IPS DF 6.9 (cell line): ENCODE data around the gene CD37.
"Not testable (repeated sequence)": the region's sequence is repeated elsewhere in the genome, so short reads cannot be mapped to it uniquely, and the experiment has no call there.

Experiments used
- DNase-seq: peaks from one replicate; pipeline ENCODE4 v3.0.0-alpha.2; 2013; ENCODE audit warnings: low read depth, low spot score
- H3K27ac ChIP-seq: one replicate; pipeline ENCODE4 v1.5.1; 2013; ENCODE audit warnings: low read length, control low read depth
- H3K27me3 ChIP-seq: 2 replicates; pipeline ENCODE4 v1.6.1; 2013; ENCODE audit warnings: mild to moderate bottlenecking, low read length; ENCODE audit not compliant: control insufficient read depth, insufficient read depth
- H3K36me3 ChIP-seq: 2 replicates; pipeline ENCODE4 v1.6.1; 2013; ENCODE audit warnings: low read length; ENCODE audit not compliant: control insufficient read depth, insufficient read depth
- H3K4me1 ChIP-seq: 2 replicates; pipeline ENCODE4 v1.6.1; 2013; ENCODE audit warnings: low read length; ENCODE audit not compliant: control insufficient read depth, insufficient read depth
- H3K4me3 ChIP-seq: 2 replicates; pipeline ENCODE4 v1.5.1; 2013; ENCODE audit warnings: mild to moderate bottlenecking, low read length
- H3K9me3 ChIP-seq: 2 replicates; pipeline ENCODE4 v1.6.1; 2013; ENCODE audit warnings: low read length, inconsistent platforms; ENCODE audit not compliant: control insufficient read depth, insufficient read depth
- WGBS: extraction: QIAGEN DNeasy Blood & Tissue Kit; methylation state at CpG from one replicate; pipeline ENCODE4 v1.1.7; 2013; ENCODE audit warnings: mixed read lengths, missing lambda C conversion rate; ENCODE audit not compliant: insufficient read length, insufficient coverage; 5-methylcytosine and 5-hydroxymethylcytosine counted together

Gene CD37

GRCh38 chr19:49301866-49302252, 33.3 kb upstream of the CD37 start:
- no peak overlapping the region for H3K27ac ChIP-seq
- WGBS, result no CpG with 5 or more reads among the region's 5 CpGs

GRCh38 chr19:49306734-49307133, 28.5 kb upstream of the CD37 start:
- no CpG with 5 or more reads among the region's 7 CpGs for WGBS
- not testable (repeated sequence) for H3K27ac ChIP-seq, H3K36me3 ChIP-seq, H3K27me3 ChIP-seq, DNase-seq, H3K4me3 ChIP-seq, H3K4me1 ChIP-seq, H3K9me3 ChIP-seq

More at GRCh38 chr19:49301866-49302252, 33.3 kb upstream of the CD37 start:
- H3K4me3 ChIP-seq, result no peak overlapping the region
- H3K9me3 ChIP-seq, result no peaks in the 10 kb centered on the region
- no peaks in the 10 kb centered on the region for H3K27me3 ChIP-seq
- DNase-seq, result no peak
- H3K36me3 ChIP-seq, result no peaks in the 10 kb centered on the region
- H3K4me1 ChIP-seq, result no peaks in the 10 kb centered on the region

- DNase-seq, result no peak
- no peaks in the 10 kb centered on the region for H3K4me1 ChIP-seq
- no peaks in the 10 kb centered on the region for H3K27me3 ChIP-seq
- no peak overlapping the region for H3K4me3 ChIP-seq
- no CpG with 5 or more reads among the region's 6 CpGs for WGBS
- no peaks in the 10 kb centered on the region for H3K9me3 ChIP-seq
- H3K36me3 ChIP-seq, result no peaks in the 10 kb centered on the region
- no peak overlapping the region for H3K27ac ChIP-seq
Measured at GRCh38 chr19:49309087-49309486, 26.1 kb upstream of the CD37 start.

GRCh38 chr19:49315111-49315510, 20.1 kb upstream of the CD37 start:
- no peak for DNase-seq
- no peaks in the 10 kb centered on the region for H3K4me1 ChIP-seq
- no CpG with 5 or more reads among the region's 1 CpG for WGBS
- no peaks in the 10 kb centered on the region for H3K36me3 ChIP-seq
- H3K9me3 ChIP-seq, result no peaks in the 10 kb centered on the region; the same call in 1 of the 2 replicates
- no peak overlapping the region for H3K27ac ChIP-seq
- no peak overlapping the region for H3K4me3 ChIP-seq
- H3K27me3 ChIP-seq, result no peaks in the 10 kb centered on the region

- Histone ChIP-seq H3K9me3 (no peaks in the 10 kb centered on the region; the same call in 1 of the 2 replicates), H3K4me1 (no peaks in the 10 kb centered on the region), H3K36me3 (no peaks in the 10 kb centered on the region), H3K27me3 (no peaks in the 10 kb centered on the region), H3K4me3 (no peak overlapping the region), H3K27ac (no peak overlapping the region)
- no peak for DNase-seq
Measured at GRCh38 chr19:49316284-49316683, 18.9 kb upstream of the CD37 start.

GRCh38 chr19:49318296-49318695, 16.9 kb upstream of the CD37 start:
- no peak overlapping the region for H3K4me3 ChIP-seq
- no peaks in the 10 kb centered on the region for H3K27me3 ChIP-seq
- no peaks in the 10 kb centered on the region for H3K4me1 ChIP-seq
- no peaks in the 10 kb centered on the region for H3K36me3 ChIP-seq
- no peak for DNase-seq
- no peaks in the 10 kb centered on the region; the same call in 1 of the 2 replicates for H3K9me3 ChIP-seq
- H3K27ac ChIP-seq, result no peak overlapping the region

- H3K27me3 ChIP-seq, result no peaks in the 10 kb centered on the region
- no peaks in the 10 kb centered on the region for H3K4me1 ChIP-seq
- H3K27ac ChIP-seq, result no peak within 1 kb of the TSS
- no peaks in the 10 kb centered on the region for H3K9me3 ChIP-seq
- whole genome bisulfite sequencing, result no CpG with 5 or more reads among the region's 38 CpGs
- no peak within 1 kb of the TSS for H3K4me3 ChIP-seq
- no peak for DNase-seq
- no peaks in the 10 kb centered on the region for H3K36me3 ChIP-seq
Measured at GRCh38 chr19:49324801-49325576, 10.2 kb upstream of the CD37 start, which contains the start of gene SLC6A16. SLC6A16 (minus strand) TSS chr19:49325191; CDS start chr19:49311347, 13,844 bp downstream.

- not testable (repeated sequence) for H3K4me3 ChIP-seq, H3K4me1 ChIP-seq, H3K27me3 ChIP-seq, H3K36me3 ChIP-seq, H3K9me3 ChIP-seq, DNase-seq, H3K27ac ChIP-seq
- WGBS, result no CpG with 5 or more reads among the region's 13 CpGs
Measured at GRCh38 chr19:49325756-49326155, 9.4 kb upstream of the CD37 start.

- Histone ChIP-seq H3K27me3 (no peaks in the 10 kb centered on the region), H3K36me3 (no peaks in the 10 kb centered on the region), H3K4me3 (no peak overlapping the region), H3K9me3 (no peaks in the 10 kb centered on the region), H3K27ac (no peak overlapping the region), H3K4me1 (no peaks in the 10 kb centered on the region)
- no CpG with 5 or more reads among the region's 3 CpGs for WGBS
- no peak for DNase-seq
Measured at GRCh38 chr19:49326165-49326704, 9.0 kb upstream of the CD37 start.

GRCh38 chr19:49327878-49328544, 7.2 kb upstream of the CD37 start:
- WGBS, result no CpG with 5 or more reads among the region's 2 CpGs
- no peak for DNase-seq
- Histone ChIP-seq H3K4me3 (no peak overlapping the region), H3K9me3 (no peaks in the 10 kb centered on the region), H3K4me1 (no peaks in the 10 kb centered on the region), H3K27me3 (no peaks in the 10 kb centered on the region), H3K36me3 (no peaks in the 10 kb centered on the region), H3K27ac (no peak overlapping the region)
